HG03095 (cell line): ENCODE data around the gene ALG1L2.
"Not testable (repeated sequence)": the region's sequence is repeated elsewhere in the genome, so short reads cannot be mapped to it uniquely, and the experiment has no call there.

Experiments used
- ATAC-seq: cut with Tn5 transposase; IDR thresholded peaks from one replicate; pipeline ENCODE4 v1.9.1; 2021; ENCODE audit warnings: moderate library complexity; ENCODE audit not compliant: unreplicated experiment

Gene ALG1L2

GRCh38 chr3:130093741-130094391, 12.2 kb downstream of the ALG1L2 start:
- no peak for ATAC-seq

GRCh38 chr3:130094491-130094941, 12.9 kb downstream of the ALG1L2 start:
- ATAC-seq: not testable (repeated sequence)

- ATAC-seq: not testable (repeated sequence)
Measured at GRCh38 chr3:130095858-130096257, 14.2 kb downstream of the ALG1L2 start.

- not testable (repeated sequence) for ATAC-seq
Measured at GRCh38 chr3:130097096-130097495, 15.5 kb downstream of the ALG1L2 start.

GRCh38 chr3:130097690-130098638, 16.3 kb downstream of the ALG1L2 start:
- not testable (repeated sequence) for ATAC-seq

- not testable (repeated sequence) for ATAC-seq
Measured at GRCh38 chr3:130098639-130099385, 17.2 kb downstream of the ALG1L2 start.

- not testable (repeated sequence) for ATAC-seq
Measured at GRCh38 chr3:130102545-130102944, 20.9 kb downstream of the ALG1L2 start.

GRCh38 chr3:130104191-130104590, 22.6 kb downstream of the ALG1L2 start:
- ATAC-seq: not testable (repeated sequence)

- ATAC-seq: not testable (repeated sequence)
Measured at GRCh38 chr3:130107333-130107995, 25.8 kb downstream of the ALG1L2 start.

GRCh38 chr3:130108836-130109585, 27.4 kb downstream of the ALG1L2 start:
- ATAC-seq: not testable (repeated sequence)

GRCh38 chr3:130110386-130111169, 28.9 kb downstream of the ALG1L2 start:
- not testable (repeated sequence) for ATAC-seq

- peak; percentile 100 for ATAC-seq
Measured at GRCh38 chr3:130111185-130111864, 29.7 kb downstream of the ALG1L2 start.

- peak; percentile 52 for ATAC-seq
Measured at GRCh38 chr3:130111865-130112747, 30.5 kb downstream of the ALG1L2 start.

- not testable (repeated sequence) for ATAC-seq
Measured at GRCh38 chr3:130112748-130113073, 31.1 kb downstream of the ALG1L2 start.

- ATAC-seq: not testable (repeated sequence)
Measured at GRCh38 chr3:130115400-130115799, 33.8 kb downstream of the ALG1L2 start.

- ATAC-seq: no peak
Measured at GRCh38 chr3:130117933-130118332, 36.3 kb downstream of the ALG1L2 start.

- not testable (repeated sequence) for ATAC-seq
Measured at GRCh38 chr3:130119824-130120223, 38.2 kb downstream of the ALG1L2 start.

- not testable (repeated sequence) for ATAC-seq
Measured at GRCh38 chr3:130120291-130120690, 38.7 kb downstream of the ALG1L2 start.
